GM12878 (cell line): ENCODE data around the gene FKBP6. TPM values are rescaled to one million over a fixed set of nuclear protein-coding genes. Genes with fewer than 3 reads are reported as not detected.

Experiments
- ELK1 ChIP-seq: IDR thresholded peaks from 2 replicates; pipeline ENCODE4 v1.6.1; 2012; ENCODE audit warnings: low read depth, low read length, improper control_type of control experiment
- ETV6 ChIP-seq, 2 experiments: fragments of 450-650 bp in 1 of 2; IDR thresholded peaks in 1 of 2; conservative IDR thresholded peaks in 1 of 2; 2 replicates each; pipeline ENCODE4 v1.6.1; 2014; ENCODE audit warnings: antibody characterized with exemption in 1 of 2, borderline replicate concordance in 1 of 2, low read depth in 1 of 2, mild to moderate bottlenecking in 1 of 2, moderate library complexity in 1 of 2
- HDAC2 ChIP-seq: fragments of 200-600 bp; sonication (generic); IDR thresholded peaks from 2 replicates; pipeline ENCODE4 v1.6.1; 2017
- JUNB ChIP-seq: IDR thresholded peaks from 2 replicates; pipeline ENCODE4 v1.6.1; 2016; ENCODE audit warnings: antibody characterized with exemption, mild to moderate bottlenecking
- KLF5 ChIP-seq: fragments of 450-650 bp; IDR thresholded peaks from 2 replicates; pipeline ENCODE4 v1.6.1; 2014; ENCODE audit warnings: mild to moderate bottlenecking; ENCODE audit not compliant: partially characterized antibody
- MEF2A ChIP-seq: IDR thresholded peaks from 2 replicates; pipeline ENCODE4 v1.6.1; 2011; ENCODE audit warnings: low read depth, mild to moderate bottlenecking, low read length, moderate library complexity; ENCODE audit not compliant: insufficient read depth
- MYC ChIP-seq: IDR thresholded peaks from 2 replicates; pipeline ENCODE4 v1.6.1; 2011; ENCODE audit warnings: mild to moderate bottlenecking, low read length, moderate library complexity, inconsistent platforms; ENCODE audit not compliant: insufficient read depth, insufficient replicate concordance, insufficient read length, severe bottlenecking
- NR2C1 ChIP-seq: fragments of 450-650 bp; IDR thresholded peaks from 2 replicates; pipeline ENCODE4 v1.6.1; 2017; ENCODE audit warnings: antibody characterized with exemption, mild to moderate bottlenecking, moderate library complexity
- NR2C2 ChIP-seq: IDR thresholded peaks from 2 replicates; pipeline ENCODE4 v1.6.1; 2011; ENCODE audit warnings: borderline replicate concordance, low read depth; ENCODE audit not compliant: control insufficient read depth, insufficient read length
- POLR2AphosphoS2 ChIP-seq: IDR thresholded peaks from 2 replicates; pipeline ENCODE4 v1.6.1; 2011; ENCODE audit warnings: low read depth, mild to moderate bottlenecking, low read length, improper control_type of control experiment, moderate library complexity
- POU2F2 ChIP-seq: IDR thresholded peaks from 3 replicates; pipeline ENCODE4 v1.6.1; 2011; ENCODE audit warnings: low read depth, mild to moderate bottlenecking, low read length, borderline replicate concordance
- RAD21 ChIP-seq: IDR thresholded peaks from 2 replicates; pipeline ENCODE4 v1.6.1; 2011; ENCODE audit warnings: mild to moderate bottlenecking, low read depth, low read length, moderate library complexity; ENCODE audit not compliant: insufficient read depth
- SIN3A ChIP-seq: IDR thresholded peaks from 2 replicates; pipeline ENCODE4 v1.6.1; 2012; ENCODE audit warnings: low read depth, low read length, improper control_type of control experiment
- SMAD5 ChIP-seq: IDR thresholded peaks from 2 replicates; pipeline ENCODE4 v1.6.1; 2016; ENCODE audit warnings: antibody characterized with exemption, low read depth
- SREBF2 ChIP-seq: IDR thresholded peaks from 2 replicates; pipeline ENCODE4 v1.6.1; 2012; ENCODE audit warnings: mild to moderate bottlenecking, low read length
- STAT3 ChIP-seq: IDR thresholded peaks from 2 replicates; pipeline ENCODE4 v1.6.1; 2011; ENCODE audit warnings: low read depth, low read length, improper control_type of control experiment
- TARDBP ChIP-seq: IDR thresholded peaks from 2 replicates; pipeline ENCODE4 v1.6.1; 2016; ENCODE audit warnings: borderline replicate concordance
- TCF3 ChIP-seq: IDR thresholded peaks from 2 replicates; pipeline ENCODE4 v1.6.1; 2012; ENCODE audit warnings: low read depth, mild to moderate bottlenecking, low read length, borderline replicate concordance; ENCODE audit not compliant: insufficient read depth
- YY1 ChIP-seq: IDR thresholded peaks from 2 replicates; pipeline ENCODE4 v1.6.1; 2011; ENCODE audit warnings: low read depth, mild to moderate bottlenecking, low read length
- ZBED1 ChIP-seq: IDR thresholded peaks from 2 replicates; pipeline ENCODE4 v1.6.1; 2016; ENCODE audit warnings: borderline replicate concordance
- polyA plus RNA-seq, 11 experiments: library from polyadenylated mRNA; depleted of rRNA in 4 of 11; unstranded in 6 of 11; stranded (reverse) in 5 of 11; fragments of >200 nt; fragmentation: Nextera tagmentation in 4 of 11; fragmentation: Illumina TruSeq in 1 of 11; extraction: Ambion mirVana in 4 of 11; extraction: Trizol in 1 of 11; gene quantifications; 1 replicate in 1 of 11; 2 replicates in 10 of 11; pipeline versions ENCODE4 v1.2.1 to v1.2.3, GENCODE V29; 2011 to 2016; ENCODE audit warnings: inconsistent platforms in 2 of 11, missing spikeins in 2 of 11, low read depth in 1 of 11
- total RNA-seq, 4 experiments: library from RNA; depleted of rRNA in 3 of 4; stranded (reverse); fragments of >200 nt in 3 of 4; fragmentation: Illumina TruSeq in 1 of 4; extraction: Trizol in 1 of 4; gene quantifications; 2 replicates each; pipeline versions ENCODE4 v1.2.1 to v1.2.3, GENCODE V29; 2013 to 2021
- TF ChIP-seq, protein P1 (sequence below): fragments of 450-650 bp; IDR thresholded peaks from 2 replicates; pipeline ENCODE4 v1.6.1; 2017; ENCODE audit warnings: mild to moderate bottlenecking
- TF ChIP-seq, protein P2 (sequence below): fragments of 450-650 bp; IDR thresholded peaks from 2 replicates; pipeline ENCODE4 v1.6.1; 2016; ENCODE audit warnings: mild to moderate bottlenecking
- TF ChIP-seq, protein P3 (sequence below): fragments of 450-650 bp; IDR thresholded peaks from 2 replicates; pipeline ENCODE4 v1.6.1; 2014; ENCODE audit warnings: mild to moderate bottlenecking
- TF ChIP-seq, protein P4 (sequence below): fragments of 450-650 bp; IDR thresholded peaks from 2 replicates; pipeline ENCODE4 v1.6.1; 2018; ENCODE audit warnings: borderline replicate concordance, mild to moderate bottlenecking; ENCODE audit not compliant: partially characterized antibody

Gene FKBP6
- total and polyA plus RNA-seq, 10 of the 15 experiments (the other 5 are each of a cell fraction or from before 2014, with no cell fraction given): not detected

DNA sequence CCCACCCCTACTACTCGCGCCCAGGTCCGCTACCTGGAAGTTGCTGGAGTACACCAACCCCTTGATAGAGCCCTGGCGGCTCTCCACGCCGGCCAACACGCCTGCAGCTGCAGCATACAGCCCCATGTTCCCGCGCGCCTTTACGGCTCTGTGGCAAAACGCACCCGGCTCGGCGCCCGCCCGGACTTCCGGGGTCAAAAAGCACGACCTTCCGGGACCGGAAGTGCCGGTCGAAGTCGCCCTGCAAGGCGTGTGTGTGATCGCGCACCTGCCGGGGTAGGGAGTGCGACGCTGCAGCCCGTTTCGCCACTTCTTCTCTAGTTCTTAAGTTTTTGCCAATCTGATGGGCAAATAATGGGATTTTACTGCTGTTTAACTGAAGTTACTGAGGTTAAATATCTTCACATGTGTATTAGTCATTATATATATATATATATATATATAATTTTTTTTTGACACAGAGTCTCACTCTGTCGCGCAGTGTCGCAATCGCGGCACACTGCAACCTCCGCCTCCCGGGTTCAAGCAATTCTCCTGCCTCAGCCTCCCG, 19.2 kb upstream of the FKBP6 start, which contains the start of gene NSUN5 (continued):
- TF ChIP-seq, protein P1, sequence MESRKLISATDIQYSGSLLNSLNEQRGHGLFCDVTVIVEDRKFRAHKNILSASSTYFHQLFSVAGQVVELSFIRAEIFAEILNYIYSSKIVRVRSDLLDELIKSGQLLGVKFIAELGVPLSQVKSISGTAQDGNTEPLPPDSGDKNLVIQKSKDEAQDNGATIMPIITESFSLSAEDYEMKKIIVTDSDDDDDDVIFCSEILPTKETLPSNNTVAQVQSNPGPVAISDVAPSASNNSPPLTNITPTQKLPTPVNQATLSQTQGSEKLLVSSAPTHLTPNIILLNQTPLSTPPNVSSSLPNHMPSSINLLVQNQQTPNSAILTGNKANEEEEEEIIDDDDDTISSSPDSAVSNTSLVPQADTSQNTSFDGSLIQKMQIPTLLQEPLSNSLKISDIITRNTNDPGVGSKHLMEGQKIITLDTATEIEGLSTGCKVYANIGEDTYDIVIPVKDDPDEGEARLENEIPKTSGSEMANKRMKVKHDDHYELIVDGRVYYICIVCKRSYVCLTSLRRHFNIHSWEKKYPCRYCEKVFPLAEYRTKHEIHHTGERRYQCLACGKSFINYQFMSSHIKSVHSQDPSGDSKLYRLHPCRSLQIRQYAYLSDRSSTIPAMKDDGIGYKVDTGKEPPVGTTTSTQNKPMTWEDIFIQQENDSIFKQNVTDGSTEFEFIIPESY: no peak
- no peak for TF ChIP-seq TARDBP
- TF ChIP-seq ETV6 (conservative IDR thresholded peaks at IDR 0.05 in 1 of 2, IDR thresholded peaks at IDR 0.05 in 1 of 2; ENCODE audit: borderline replicate concordance in 1 of 2, low read depth in 1 of 2): peak in 1 of 2 experiments; percentile 80; a peak in 2 of 4 replicates
- TF ChIP-seq SMAD5: peak; percentile 75; the same call in 1 of the 2 replicates
- no peak for TF ChIP-seq SREBF2
- TF ChIP-seq STAT3: no peak
- TF ChIP-seq, protein P2, sequence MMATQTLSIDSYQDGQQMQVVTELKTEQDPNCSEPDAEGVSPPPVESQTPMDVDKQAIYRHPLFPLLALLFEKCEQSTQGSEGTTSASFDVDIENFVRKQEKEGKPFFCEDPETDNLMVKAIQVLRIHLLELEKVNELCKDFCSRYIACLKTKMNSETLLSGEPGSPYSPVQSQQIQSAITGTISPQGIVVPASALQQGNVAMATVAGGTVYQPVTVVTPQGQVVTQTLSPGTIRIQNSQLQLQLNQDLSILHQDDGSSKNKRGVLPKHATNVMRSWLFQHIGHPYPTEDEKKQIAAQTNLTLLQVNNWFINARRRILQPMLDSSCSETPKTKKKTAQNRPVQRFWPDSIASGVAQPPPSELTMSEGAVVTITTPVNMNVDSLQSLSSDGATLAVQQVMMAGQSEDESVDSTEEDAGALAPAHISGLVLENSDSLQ: no peak
- TF ChIP-seq NR2C1: peak; percentile 94
- peak; percentile 83; the same call in 1 of the 2 replicates for TF ChIP-seq TCF3
- peak; percentile 51 for TF ChIP-seq POU2F2
- peak; percentile 83 for TF ChIP-seq POLR2AphosphoS2
- TF ChIP-seq, protein P3, sequence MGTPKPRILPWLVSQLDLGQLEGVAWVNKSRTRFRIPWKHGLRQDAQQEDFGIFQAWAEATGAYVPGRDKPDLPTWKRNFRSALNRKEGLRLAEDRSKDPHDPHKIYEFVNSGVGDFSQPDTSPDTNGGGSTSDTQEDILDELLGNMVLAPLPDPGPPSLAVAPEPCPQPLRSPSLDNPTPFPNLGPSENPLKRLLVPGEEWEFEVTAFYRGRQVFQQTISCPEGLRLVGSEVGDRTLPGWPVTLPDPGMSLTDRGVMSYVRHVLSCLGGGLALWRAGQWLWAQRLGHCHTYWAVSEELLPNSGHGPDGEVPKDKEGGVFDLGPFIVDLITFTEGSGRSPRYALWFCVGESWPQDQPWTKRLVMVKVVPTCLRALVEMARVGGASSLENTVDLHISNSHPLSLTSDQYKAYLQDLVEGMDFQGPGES: no peak
- TF ChIP-seq ELK1: peak; percentile 94
- TF ChIP-seq ZBED1: no peak
- no peak for TF ChIP-seq MYC
- TF ChIP-seq KLF5: no peak
- TF ChIP-seq NR2C2: no peak
- 0 out of 2 replicates have a peak, but pooled peaks have one; percentile 4 for TF ChIP-seq RAD21
- 0 out of 2 replicates have a peak, but pooled peaks have one; percentile 42 for TF ChIP-seq MEF2A
- no peak for TF ChIP-seq HDAC2
- peak; percentile 70 for TF ChIP-seq SIN3A
- peak; percentile 88 for TF ChIP-seq YY1
- TF ChIP-seq JUNB: no peak
- TF ChIP-seq, protein P4, sequence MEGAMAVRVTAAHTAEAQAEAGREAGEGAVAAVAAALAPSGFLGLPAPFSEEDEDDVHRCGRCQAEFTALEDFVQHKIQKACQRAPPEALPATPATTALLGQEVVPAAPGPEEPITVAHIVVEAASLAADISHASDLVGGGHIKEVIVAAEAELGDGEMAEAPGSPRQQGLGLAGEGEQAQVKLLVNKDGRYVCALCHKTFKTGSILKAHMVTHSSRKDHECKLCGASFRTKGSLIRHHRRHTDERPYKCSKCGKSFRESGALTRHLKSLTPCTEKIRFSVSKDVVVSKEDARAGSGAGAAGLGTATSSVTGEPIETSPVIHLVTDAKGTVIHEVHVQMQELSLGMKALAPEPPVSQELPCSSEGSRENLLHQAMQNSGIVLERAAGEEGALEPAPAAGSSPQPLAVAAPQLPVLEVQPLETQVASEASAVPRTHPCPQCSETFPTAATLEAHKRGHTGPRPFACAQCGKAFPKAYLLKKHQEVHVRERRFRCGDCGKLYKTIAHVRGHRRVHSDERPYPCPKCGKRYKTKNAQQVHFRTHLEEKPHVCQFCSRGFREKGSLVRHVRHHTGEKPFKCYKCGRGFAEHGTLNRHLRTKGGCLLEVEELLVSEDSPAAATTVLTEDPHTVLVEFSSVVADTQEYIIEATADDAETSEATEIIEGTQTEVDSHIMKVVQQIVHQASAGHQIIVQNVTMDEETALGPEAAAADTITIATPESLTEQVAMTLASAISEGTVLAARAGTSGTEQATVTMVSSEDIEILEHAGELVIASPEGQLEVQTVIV: peak; percentile 98
